AG04449 (cell line): Measurements from ENCODE around the gene GCNT4.

ENCODE experiments used
- CTCF ChIA-PET: fragments of 350-600 bp; formaldehyde crosslinking; extraction: SDS; loops from one replicate; lab custom pipeline; 2021; ENCODE audit warnings: antibody characterized with exemption; lab: Yijun Ruan, JAX
- POLR2A ChIA-PET: fragments of 400-600, 350-600 bp; formaldehyde crosslinking; extraction: SDS; loops from one replicate; lab custom pipeline; 2020; ENCODE audit warnings: antibody characterized with exemption, inconsistent platforms; lab: Yijun Ruan, JAX
- DNase-seq: peaks from one replicate; pipeline ENCODE4 v3.0.0-alpha.2; 2010; ENCODE audit warnings: low read depth, low spot score
- H3K4me3 ChIP-seq: 2 replicates; pipeline ENCODE4 v1.5.1; 2011; ENCODE audit warnings: low read depth, mild to moderate bottlenecking, control low read depth, low read length
- CTCF ChIP-seq: IDR thresholded peaks from one replicate; pipeline ENCODE4 v1.5.1; 2011; ENCODE audit warnings: mild to moderate bottlenecking, moderate library complexity, low read length, control low read depth, inconsistent platforms; ENCODE audit not compliant: insufficient read depth; ENCODE audit errors: missing control alignments

GCNT4 gene

GRCh38 chr5:75010838-75011237 is 41.5 kb downstream of the GCNT4 start:
- no peak for DNase-seq
- TF ChIP-seq CTCF: no peak
- H3K4me3 ChIP-seq: no peak overlapping the region
- POLR2A ChIA-PET: no interaction called here
- CTCF ChIA-PET: interaction anchor here (1.1 kb wide), 1 partner anchor 76 kb away, joined by 3 read pairs; no protein-coding TSS in a partner anchor

GRCh38 chr5:75009556-75010345 is 42.6 kb downstream of the GCNT4 start:
- DNase-seq: no peak
- ChIA-PET POLR2A (no interaction called here), CTCF (interaction anchor here (1.1 kb wide), 1 partner anchor 75 kb away, joined by 3 read pairs; no protein-coding TSS in a partner anchor)
- TF ChIP-seq CTCF: no peak
- H3K4me3 ChIP-seq: no peak overlapping the region

DNA sequence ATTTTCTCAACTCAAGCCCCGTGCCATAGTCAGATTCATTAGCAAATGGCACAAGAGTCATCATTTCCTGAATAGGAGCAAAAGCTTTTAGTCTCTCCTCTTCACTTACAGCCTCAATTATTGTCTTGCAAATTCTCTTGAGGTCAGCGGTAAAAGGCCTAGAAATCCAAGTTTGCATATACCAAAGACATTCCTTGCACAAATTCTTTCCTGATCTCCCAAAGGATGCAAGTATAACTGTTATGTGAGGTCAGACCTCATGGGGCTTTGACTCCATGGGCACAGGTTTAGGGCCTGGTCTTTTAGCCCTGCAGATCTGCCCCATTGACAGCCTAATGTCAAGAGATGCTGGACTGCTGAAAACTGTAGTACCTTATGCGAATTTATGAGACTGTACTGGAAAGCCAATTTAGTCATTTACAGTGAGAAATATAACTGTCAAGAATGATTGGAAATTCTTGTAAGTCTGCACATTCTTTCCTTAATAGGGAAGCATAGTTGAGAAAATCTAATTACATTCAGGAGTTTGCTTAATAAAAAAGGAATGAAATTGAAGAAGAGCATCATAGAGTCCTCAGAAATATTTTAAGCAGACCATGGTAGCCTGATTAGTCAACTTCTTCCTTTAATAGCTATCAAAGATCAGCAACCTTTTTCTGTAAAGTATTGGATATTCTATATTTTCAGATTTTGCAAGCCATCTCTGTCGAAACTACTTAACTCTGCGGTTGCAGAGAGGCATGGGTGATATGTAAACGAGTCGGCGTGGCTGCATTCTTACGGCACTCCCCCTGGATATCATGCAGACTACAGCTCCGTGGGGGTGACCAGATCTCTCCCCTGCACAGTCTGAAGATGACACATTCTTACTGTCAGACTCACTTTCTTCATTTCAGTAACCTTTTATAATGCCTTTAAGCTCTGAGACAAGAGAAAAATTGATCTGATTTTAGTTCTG is 45.2 kb downstream of the GCNT4 start:
- no peak for TF ChIP-seq CTCF
- ChIA-PET CTCF (interaction anchor here (1.2 to 1.5 kb wide), 2 partner anchors 10 to 42 kb away, joined by 3 read pairs; no protein-coding TSS in a partner anchor), POLR2A (no interaction called here)
- peak; percentile 65 for DNase-seq
- no peak overlapping the region for H3K4me3 ChIP-seq

DNA sequence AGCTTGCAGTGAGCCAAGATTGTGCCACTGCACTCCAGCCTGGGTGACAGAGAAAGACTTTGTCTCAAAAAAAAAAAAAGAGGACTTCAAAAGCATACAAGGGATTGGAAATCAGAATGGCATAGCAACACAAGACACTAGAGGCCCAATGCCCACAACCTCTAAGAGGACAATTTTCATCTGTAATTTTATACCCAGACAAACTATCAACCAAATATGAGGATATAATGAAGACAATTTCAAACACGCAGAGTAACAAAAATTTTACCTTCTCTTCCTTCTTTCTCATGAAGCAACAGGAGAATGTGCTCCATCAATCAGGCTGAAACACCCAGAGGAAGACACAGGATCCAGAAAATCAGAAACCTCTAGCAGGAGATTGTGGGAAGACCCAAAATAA is 46.8 kb downstream of the GCNT4 start:
- DNase-seq: no peak
- ChIA-PET POLR2A (no interaction called here), CTCF (no interaction called here)
- no peak for TF ChIP-seq CTCF
- no peak overlapping the region for H3K4me3 ChIP-seq
